ENCODE measurements around the gene SS18L1. TPM values are rescaled to one million over a fixed set of nuclear protein-coding genes. Genes with fewer than 3 reads are reported as not detected.

Gene SS18L1
- total RNA-seq, 1 experiment from 2014 or later = 21.6 TPM

DNA sequence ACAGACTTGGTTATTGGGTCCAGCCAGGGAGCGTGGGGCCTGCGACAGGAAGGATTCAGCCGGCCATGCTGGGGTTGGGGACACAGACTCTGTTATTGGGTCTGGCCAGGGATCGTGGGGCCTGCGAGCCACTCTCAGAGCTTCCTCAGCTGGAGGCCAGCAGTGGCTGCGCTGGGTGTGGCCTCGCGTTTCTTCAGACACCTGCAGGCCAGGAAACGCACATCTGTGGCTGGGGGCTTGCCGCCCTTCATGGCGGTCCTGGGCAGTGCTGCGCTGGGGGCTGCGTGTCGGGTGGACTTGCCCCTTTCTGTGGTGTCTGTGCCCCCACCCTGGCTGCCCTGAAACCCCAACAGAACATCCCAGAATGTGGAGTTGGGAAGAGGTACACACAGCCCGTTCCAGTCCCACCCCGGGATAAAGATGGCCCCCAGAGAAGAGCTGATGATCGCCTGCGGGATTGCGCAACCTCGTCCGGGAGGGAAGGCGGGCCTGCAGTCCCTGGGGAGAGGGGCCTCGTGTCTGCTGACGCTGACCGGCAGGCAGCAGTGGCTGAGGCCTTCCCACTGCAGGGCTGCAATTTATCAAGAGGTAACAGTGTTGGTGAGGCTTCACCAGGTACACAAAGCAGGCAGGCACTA lies 22.3 kb downstream of the SS18L1 start:
- in situ Hi-C loops (cut with HindIII; ENCODE audit: low pct_unique_long_range_greater_than_20kb, low sequenced_read_pairs) = no loop called here
- no peak for ATAC-seq
- BruUV-seq (replicated peaks) = no TSS peak
- H3K4me1 ChIP-seq (ENCODE audit: control insufficient read depth, insufficient read depth, low read length) = no peaks in the 10 kb centered on the region
- intact Hi-C loops (cut with micrococcal nuclease; ENCODE audit: unreplicated experiment) = no loop called here
- H3K36me3 ChIP-seq (ENCODE audit: control insufficient read depth, insufficient read depth, low read length) = no peaks in the 10 kb centered on the region; the same call in 1 of the 2 replicates
- DNase-seq (ENCODE audit: low read depth, low spot score) = no peak
- H3K9me3 ChIP-seq (ENCODE audit: control insufficient read depth, insufficient read depth, low read depth, low read length) = no peaks in the 10 kb centered on the region
- ChIA-PET POLR2A (no interaction called here), CTCF (interaction anchor here (0.7 kb wide), 1 partner anchor 80 kb away, joined by 10 read pairs; no protein-coding TSS in a partner anchor)
- H3K4me3 ChIP-seq (ENCODE audit: low read depth in 2 of 2, low read length in 2 of 2) = no peak overlapping the region
- TF ChIP-seq POLR2AphosphoS5 (IDR thresholded peaks at IDR 0.05; ENCODE audit: low read depth, low read length) = no peak
- TF ChIP-seq, protein P1, sequence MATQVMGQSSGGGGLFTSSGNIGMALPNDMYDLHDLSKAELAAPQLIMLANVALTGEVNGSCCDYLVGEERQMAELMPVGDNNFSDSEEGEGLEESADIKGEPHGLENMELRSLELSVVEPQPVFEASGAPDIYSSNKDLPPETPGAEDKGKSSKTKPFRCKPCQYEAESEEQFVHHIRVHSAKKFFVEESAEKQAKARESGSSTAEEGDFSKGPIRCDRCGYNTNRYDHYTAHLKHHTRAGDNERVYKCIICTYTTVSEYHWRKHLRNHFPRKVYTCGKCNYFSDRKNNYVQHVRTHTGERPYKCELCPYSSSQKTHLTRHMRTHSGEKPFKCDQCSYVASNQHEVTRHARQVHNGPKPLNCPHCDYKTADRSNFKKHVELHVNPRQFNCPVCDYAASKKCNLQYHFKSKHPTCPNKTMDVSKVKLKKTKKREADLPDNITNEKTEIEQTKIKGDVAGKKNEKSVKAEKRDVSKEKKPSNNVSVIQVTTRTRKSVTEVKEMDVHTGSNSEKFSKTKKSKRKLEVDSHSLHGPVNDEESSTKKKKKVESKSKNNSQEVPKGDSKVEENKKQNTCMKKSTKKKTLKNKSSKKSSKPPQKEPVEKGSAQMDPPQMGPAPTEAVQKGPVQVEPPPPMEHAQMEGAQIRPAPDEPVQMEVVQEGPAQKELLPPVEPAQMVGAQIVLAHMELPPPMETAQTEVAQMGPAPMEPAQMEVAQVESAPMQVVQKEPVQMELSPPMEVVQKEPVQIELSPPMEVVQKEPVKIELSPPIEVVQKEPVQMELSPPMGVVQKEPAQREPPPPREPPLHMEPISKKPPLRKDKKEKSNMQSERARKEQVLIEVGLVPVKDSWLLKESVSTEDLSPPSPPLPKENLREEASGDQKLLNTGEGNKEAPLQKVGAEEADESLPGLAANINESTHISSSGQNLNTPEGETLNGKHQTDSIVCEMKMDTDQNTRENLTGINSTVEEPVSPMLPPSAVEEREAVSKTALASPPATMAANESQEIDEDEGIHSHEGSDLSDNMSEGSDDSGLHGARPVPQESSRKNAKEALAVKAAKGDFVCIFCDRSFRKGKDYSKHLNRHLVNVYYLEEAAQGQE (IDR thresholded peaks at IDR 0.05; ENCODE audit: insufficient read depth in 1 of 2, low read depth in 2 of 2, low read length in 1 of 2) = no peak
- TF ChIP-seq TCF7L2 (IDR thresholded peaks at IDR 0.05; ENCODE audit: low read depth, low read length) = no peak
- TF ChIP-seq, protein P2, sequence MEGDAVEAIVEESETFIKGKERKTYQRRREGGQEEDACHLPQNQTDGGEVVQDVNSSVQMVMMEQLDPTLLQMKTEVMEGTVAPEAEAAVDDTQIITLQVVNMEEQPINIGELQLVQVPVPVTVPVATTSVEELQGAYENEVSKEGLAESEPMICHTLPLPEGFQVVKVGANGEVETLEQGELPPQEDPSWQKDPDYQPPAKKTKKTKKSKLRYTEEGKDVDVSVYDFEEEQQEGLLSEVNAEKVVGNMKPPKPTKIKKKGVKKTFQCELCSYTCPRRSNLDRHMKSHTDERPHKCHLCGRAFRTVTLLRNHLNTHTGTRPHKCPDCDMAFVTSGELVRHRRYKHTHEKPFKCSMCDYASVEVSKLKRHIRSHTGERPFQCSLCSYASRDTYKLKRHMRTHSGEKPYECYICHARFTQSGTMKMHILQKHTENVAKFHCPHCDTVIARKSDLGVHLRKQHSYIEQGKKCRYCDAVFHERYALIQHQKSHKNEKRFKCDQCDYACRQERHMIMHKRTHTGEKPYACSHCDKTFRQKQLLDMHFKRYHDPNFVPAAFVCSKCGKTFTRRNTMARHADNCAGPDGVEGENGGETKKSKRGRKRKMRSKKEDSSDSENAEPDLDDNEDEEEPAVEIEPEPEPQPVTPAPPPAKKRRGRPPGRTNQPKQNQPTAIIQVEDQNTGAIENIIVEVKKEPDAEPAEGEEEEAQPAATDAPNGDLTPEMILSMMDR (IDR thresholded peaks at IDR 0.05) = no peak
- no peak for TF ChIP-seq SIN3A (IDR thresholded peaks at IDR 0.05; ENCODE audit: borderline replicate concordance, insufficient read depth, low read depth, low read length)
- no peak overlapping the region for H3K27ac ChIP-seq (ENCODE audit: low read length)
- no peaks in the 10 kb centered on the region for H3K27me3 ChIP-seq (ENCODE audit: control insufficient read depth, insufficient read depth, low read length)

- no peak overlapping the region for H3K4me3 ChIP-seq (ENCODE audit: low read depth in 2 of 2, low read length in 2 of 2)
Measured at GRCh38 chr20:62167474-62167873, 23.9 kb downstream of the SS18L1 start.

More at GRCh38 chr20:62167474-62167873, 23.9 kb downstream of the SS18L1 start:
- no peaks in the 10 kb centered on the region; the same call in 1 of the 2 replicates for H3K36me3 ChIP-seq (ENCODE audit: control insufficient read depth, insufficient read depth, low read length)
- no peaks in the 10 kb centered on the region for H3K27me3 ChIP-seq (ENCODE audit: control insufficient read depth, insufficient read depth, low read length)
- POLR2A ChIA-PET = interaction anchor here (0.6 kb wide), 1 partner anchor 22 kb away, joined by 8 read pairs; no protein-coding TSS in a partner anchor
- TF ChIP-seq, protein P2 (IDR thresholded peaks at IDR 0.05) = no peak
- TF ChIP-seq, protein P1 (IDR thresholded peaks at IDR 0.05; ENCODE audit: insufficient read depth in 1 of 2, low read depth in 2 of 2, low read length in 1 of 2) = no peak
- in situ Hi-C loops (cut with HindIII; ENCODE audit: low pct_unique_long_range_greater_than_20kb, low sequenced_read_pairs) (no loop called here), intact Hi-C loops (cut with micrococcal nuclease; ENCODE audit: unreplicated experiment) (no loop called here)
- H3K4me1 ChIP-seq (ENCODE audit: control insufficient read depth, insufficient read depth, low read length) = no peaks in the 10 kb centered on the region
- ATAC-seq (no peak), DNase-seq (ENCODE audit: low read depth, low spot score) (no peak)
- H3K9me3 ChIP-seq (ENCODE audit: control insufficient read depth, insufficient read depth, low read depth, low read length) = no peaks in the 10 kb centered on the region
- no TSS peak for BruUV-seq (replicated peaks)
- H3K27ac ChIP-seq (ENCODE audit: low read length) = no peak overlapping the region
- CTCF ChIA-PET = interaction anchor here (0.7 kb wide), 1 partner anchor 35 kb away, joined by 5 read pairs; no protein-coding TSS in a partner anchor

All from Panc1 (cell line).